IgD-negative memory B cell (primary cell): ENCODE measurements around the gene TMEM213. TPM values are rescaled to one million over a fixed set of nuclear protein-coding genes. Genes with fewer than 3 reads are reported as not detected.

ENCODE experiments used
- H3K27ac Mint-ChIP-seq, 3 donors: one replicate each; pipeline ENCODE4 v1.8.0; 2020 to 2022; ENCODE audit warnings: mild to moderate bottlenecking in 3 of 3, mixed read lengths in 3 of 3, moderate library complexity in 1 of 3
- H3K27me3 Mint-ChIP-seq: one replicate; pipeline ENCODE4 v1.8.0; 2021; ENCODE audit warnings: mixed read lengths
- H3K36me3 Mint-ChIP-seq: one replicate; pipeline ENCODE4 v1.8.0; 2020; ENCODE audit warnings: mild to moderate bottlenecking, mixed read lengths
- H3K4me1 Mint-ChIP-seq, 3 donors: one replicate each; pipeline ENCODE4 v1.8.0; 2020 to 2022; ENCODE audit warnings: mixed read lengths in 3 of 3, mild to moderate bottlenecking in 1 of 3
- H3K4me3 Mint-ChIP-seq, 4 donors: one replicate each; pipeline ENCODE4 v1.8.0; 2020 to 2022; ENCODE audit warnings: mild to moderate bottlenecking in 4 of 4, mixed read lengths in 4 of 4, moderate library complexity in 3 of 4
- H3K9me3 Mint-ChIP-seq, 3 donors: one replicate each; pipeline ENCODE4 v1.8.0; 2020 to 2021; ENCODE audit warnings: mixed read lengths in 3 of 3, mild to moderate bottlenecking in 1 of 3
- polyA plus RNA-seq: library from polyadenylated mRNA; unstranded; fragments of 300-500 nt; fragmentation: Illumina TruSeq; gene quantifications from one replicate; pipeline ENCODE4 v1.2.3, GENCODE V29; 2021

The TMEM213 gene, protein sequence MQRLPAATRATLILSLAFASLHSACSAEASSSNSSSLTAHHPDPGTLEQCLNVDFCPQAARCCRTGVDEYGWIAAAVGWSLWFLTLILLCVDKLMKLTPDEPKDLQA
- polyA plus RNA-seq = not detected

DNA sequence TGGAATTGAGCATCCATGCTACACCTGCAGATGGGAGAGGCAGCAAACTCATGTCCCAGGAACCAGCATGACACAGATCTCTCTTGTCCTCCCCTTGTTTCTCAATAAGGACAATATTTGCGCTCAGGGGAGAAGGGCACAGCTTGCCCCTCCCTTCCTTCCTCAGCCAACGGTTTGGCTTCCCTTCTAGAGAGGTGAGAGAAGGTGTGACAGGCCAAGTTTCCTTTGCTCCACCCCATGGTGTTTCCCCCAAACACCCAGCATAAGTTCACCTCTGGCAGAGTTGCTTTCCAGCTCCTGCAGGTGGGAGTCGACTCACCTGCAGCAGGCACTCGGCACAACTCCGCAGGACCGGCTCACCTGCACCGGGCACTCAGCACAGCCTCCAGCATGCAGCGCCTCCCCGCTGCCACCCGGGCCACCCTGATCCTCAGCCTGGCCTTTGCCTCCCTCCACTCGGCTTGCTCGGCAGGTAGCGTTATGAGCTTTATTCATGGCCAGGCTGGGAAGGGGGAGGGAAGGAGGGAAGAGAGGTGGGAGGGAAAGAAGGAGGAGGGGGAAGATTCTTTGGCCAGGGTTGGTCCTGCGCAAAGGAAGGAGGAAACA lies at the start of gene TMEM213, which contains the start of gene ATP6V0A4:
Gene TMEM213, plus strand, starts transcription at position 280 of the 606 bp plus-strand sequence. Its CDS starts 111 bp downstream, at position 391.
Gene ATP6V0A4, minus strand, starts transcription at position 482 of the 606 bp plus-strand sequence. CDS start 26,949 bp downstream, outside the sequence.
- H3K4me3 Mint-ChIP-seq = peak within 1 kb of the TSS in 1 of 4 donors; percentile 30
- peaks cover 0 to 2% (median 0%) of the 10 kb centered on the region in 3 donors for H3K9me3 Mint-ChIP-seq
- H3K27ac Mint-ChIP-seq = no peak within 1 kb of the TSS
- peaks cover 5% of the 10 kb centered on the region for H3K27me3 Mint-ChIP-seq
- peaks cover 0 to 2% (median 0%) of the 10 kb centered on the region in 3 donors for H3K4me1 Mint-ChIP-seq
- no peaks in the 10 kb centered on the region for H3K36me3 Mint-ChIP-seq

DNA sequence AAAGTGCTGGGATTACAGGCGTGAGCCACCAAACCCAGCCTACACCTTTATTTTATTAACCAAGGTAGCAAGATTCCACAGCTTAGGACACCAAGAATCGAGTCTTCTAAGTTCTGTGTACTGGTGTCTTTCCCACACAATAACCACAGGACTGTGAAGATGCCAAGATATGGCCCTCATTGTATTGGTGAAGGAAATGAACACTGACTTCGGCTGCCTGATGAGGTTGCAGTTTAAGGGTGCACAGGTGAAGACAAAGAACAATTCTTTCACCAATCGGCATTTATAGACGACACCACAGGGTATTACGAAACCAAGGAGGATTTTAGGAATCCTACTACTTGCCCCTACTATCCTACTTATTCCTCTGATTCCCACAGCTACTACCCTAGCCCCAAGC lies 49.1 kb upstream of the TMEM213 start:
- H3K36me3 Mint-ChIP-seq = no peaks in the 10 kb centered on the region

DNA sequence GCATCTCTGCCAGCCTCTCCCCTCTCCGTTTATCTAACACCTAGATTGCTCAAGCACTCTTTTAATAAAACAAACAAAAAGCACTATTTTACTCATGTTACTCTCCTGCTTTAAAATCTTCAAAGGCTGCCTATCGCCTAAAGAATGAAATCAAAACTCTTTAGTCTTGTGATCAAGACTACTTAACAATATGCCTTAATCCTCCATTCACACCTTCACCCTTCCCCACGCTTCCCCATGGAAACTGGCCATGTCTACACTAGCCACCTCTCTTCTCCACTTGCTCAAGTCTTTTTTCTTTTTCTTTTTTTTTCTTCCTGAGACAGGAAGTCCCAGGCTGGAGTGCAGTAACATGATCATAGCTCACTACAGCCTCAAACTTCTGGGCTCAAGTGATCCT lies 47.8 kb upstream of the TMEM213 start:
- peaks cover 0 to 4% (median 3%) of the 10 kb centered on the region in 3 donors for H3K4me1 Mint-ChIP-seq
- no peak overlapping the region for H3K27ac Mint-ChIP-seq
- no peak overlapping the region for H3K4me3 Mint-ChIP-seq
- peaks cover 11% of the 10 kb centered on the region for H3K27me3 Mint-ChIP-seq
- H3K9me3 Mint-ChIP-seq = no peaks in the 10 kb centered on the region
- no peaks in the 10 kb centered on the region for H3K36me3 Mint-ChIP-seq

More for the DNA sequence above, 49.1 kb upstream of the TMEM213 start:
- H3K4me1 Mint-ChIP-seq = peaks cover 0 to 4% (median 3%) of the 10 kb centered on the region in 3 donors
- H3K27ac Mint-ChIP-seq = peak overlapping the region in 1 of 3 donors; percentile 36
- H3K4me3 Mint-ChIP-seq = no peak overlapping the region
- H3K27me3 Mint-ChIP-seq = peaks cover 11% of the 10 kb centered on the region
- H3K9me3 Mint-ChIP-seq = no peaks in the 10 kb centered on the region

DNA sequence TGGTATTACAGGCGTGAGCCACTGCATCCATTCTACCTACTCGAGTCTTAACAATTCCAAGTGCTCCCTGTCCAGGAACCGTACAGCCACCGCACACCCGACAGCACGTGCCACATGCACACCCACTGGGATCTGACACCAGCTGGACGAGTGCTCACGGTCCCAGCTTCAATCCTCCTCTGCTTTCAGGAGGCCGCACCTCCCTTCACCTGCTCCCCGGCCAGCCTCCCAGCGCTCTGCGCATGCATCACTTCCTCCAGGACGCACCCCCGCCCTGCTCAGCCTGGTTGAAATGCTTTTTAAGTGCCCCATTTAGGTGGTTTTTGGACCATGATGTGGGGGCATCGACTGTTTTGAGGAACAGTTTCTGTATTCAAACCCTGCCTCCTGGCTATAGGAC lies 47.3 kb upstream of the TMEM213 start:
- Mint-ChIP-seq H3K36me3 (no peaks in the 10 kb centered on the region), H3K4me1 (peaks cover 0 to 4% (median 3%) of the 10 kb centered on the region in 3 donors), H3K9me3 (no peaks in the 10 kb centered on the region), H3K4me3 (no peak overlapping the region), H3K27ac (no peak overlapping the region), H3K27me3 (peaks cover 11% of the 10 kb centered on the region)

DNA sequence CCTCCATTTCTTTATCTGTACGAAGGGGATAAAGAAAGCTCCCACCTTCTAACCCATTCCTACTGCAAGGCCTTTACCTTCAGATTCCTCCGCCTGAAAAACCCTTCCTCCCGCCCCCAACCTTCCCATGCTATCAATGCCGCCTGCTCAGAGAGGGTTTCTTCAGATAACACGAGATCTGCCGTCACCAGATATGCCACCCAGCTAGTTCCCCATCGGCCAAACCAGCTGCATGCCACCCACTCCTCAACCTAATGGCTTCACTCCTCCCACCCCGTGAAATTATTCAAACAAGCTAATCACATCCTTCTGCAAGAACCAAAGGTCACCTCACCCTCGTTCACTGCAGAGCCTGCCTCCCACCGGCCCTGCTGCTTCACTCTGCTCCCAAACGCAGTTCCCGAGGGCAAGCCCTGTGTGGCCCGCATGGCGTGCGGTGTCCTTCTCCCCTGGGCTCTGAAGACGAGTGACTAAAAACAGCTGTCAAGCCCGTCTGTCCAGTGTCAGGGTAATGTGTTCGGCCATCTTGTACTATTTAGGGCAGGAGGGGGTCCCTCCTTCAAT lies 46.8 kb upstream of the TMEM213 start:
- H3K27me3 Mint-ChIP-seq = peaks cover 11% of the 10 kb centered on the region
- H3K36me3 Mint-ChIP-seq = no peaks in the 10 kb centered on the region
- H3K27ac Mint-ChIP-seq = peak overlapping the region in 1 of 3 donors; percentile 54
- no peak overlapping the region for H3K4me3 Mint-ChIP-seq
- peaks cover 0 to 4% (median 3%) of the 10 kb centered on the region in 3 donors for H3K4me1 Mint-ChIP-seq
- no peaks in the 10 kb centered on the region for H3K9me3 Mint-ChIP-seq

DNA sequence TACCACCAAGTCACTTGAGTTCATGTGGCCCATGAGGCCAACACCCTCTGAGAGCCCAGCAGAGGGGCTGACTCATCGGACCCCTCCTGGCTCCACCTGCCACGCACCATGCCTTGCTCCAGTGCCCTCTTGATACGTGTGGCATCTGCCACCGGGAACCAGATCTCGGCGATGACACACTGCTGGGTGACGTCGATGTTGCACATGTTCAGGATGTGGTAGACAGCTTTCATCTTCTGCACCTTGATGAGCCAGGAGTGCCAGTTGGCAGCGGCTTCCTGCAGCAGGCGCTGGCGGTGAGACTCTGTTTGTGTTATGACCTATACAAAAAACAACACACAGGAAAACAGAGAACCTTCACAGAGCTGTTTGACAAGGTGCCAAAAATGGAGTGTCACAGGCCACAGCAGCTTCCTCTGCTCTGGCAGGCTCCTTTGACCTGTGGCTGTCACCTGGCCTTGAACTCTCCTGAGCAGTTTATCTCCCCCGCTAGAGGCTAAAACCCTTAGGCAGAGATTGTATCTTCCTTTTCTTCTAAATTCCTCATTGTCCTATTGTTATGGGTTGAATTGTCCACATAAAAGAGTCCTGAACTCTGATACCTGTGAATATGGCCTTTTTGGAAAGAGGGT lies 45.2 kb upstream of the TMEM213 start:
- Mint-ChIP-seq H3K36me3 (no peaks in the 10 kb centered on the region), H3K4me1 (peaks cover 0 to 4% (median 3%) of the 10 kb centered on the region in 3 donors), H3K4me3 (no peak overlapping the region), H3K27ac (peak overlapping the region in 1 of 3 donors; percentile 46), H3K9me3 (no peaks in the 10 kb centered on the region), H3K27me3 (peaks cover 13% of the 10 kb centered on the region)

DNA sequence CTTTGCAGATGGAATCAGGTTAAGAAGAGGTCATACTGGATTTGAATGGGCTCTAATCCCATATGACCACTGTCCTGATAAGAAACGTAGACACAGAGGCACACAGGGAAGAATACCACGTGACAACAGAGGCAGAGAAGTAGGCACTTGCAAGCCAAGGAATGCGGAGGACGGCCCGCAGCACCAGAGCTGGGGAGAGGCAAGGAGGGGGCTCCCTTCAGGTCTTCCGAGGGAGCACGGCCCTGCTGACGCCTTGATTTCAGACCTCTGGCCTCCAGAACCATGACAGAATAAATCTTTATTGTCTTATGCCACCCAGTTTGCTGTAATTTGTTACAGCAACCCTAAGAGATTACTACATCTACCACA lies 44.7 kb upstream of the TMEM213 start:
- H3K36me3 Mint-ChIP-seq = no peaks in the 10 kb centered on the region
- H3K4me3 Mint-ChIP-seq = no peak overlapping the region
- H3K4me1 Mint-ChIP-seq = peaks cover 0 to 4% (median 3%) of the 10 kb centered on the region in 3 donors

DNA sequence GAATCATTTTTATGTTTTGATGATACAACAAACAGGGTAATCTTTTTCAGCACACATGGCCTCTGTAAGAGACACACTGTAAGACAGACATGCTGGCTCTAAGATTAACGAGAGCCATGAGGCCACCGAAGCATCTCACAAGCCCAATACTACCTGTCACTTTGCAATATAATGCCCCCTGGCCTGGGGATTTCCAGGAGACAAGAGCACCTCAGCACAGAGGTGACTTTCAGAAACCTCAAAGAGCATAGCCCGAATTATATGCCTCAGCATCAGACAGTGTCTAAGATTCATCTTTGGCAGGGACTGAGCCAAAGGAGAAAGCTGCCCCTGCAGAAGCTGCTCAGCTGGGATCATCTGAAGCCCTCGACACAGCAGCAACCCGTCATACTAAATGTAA lies 44.2 kb upstream of the TMEM213 start:
- Mint-ChIP-seq H3K27ac (no peak overlapping the region), H3K27me3 (peaks cover 13% of the 10 kb centered on the region), H3K4me3 (peak overlapping the region in 1 of 4 donors; percentile 3), H3K36me3 (no peaks in the 10 kb centered on the region), H3K4me1 (peaks cover 0 to 4% (median 3%) of the 10 kb centered on the region in 3 donors), H3K9me3 (no peaks in the 10 kb centered on the region)

More for the DNA sequence above, 44.7 kb upstream of the TMEM213 start:
- Mint-ChIP-seq H3K27ac (no peak overlapping the region), H3K27me3 (peaks cover 13% of the 10 kb centered on the region), H3K9me3 (no peaks in the 10 kb centered on the region)

DNA sequence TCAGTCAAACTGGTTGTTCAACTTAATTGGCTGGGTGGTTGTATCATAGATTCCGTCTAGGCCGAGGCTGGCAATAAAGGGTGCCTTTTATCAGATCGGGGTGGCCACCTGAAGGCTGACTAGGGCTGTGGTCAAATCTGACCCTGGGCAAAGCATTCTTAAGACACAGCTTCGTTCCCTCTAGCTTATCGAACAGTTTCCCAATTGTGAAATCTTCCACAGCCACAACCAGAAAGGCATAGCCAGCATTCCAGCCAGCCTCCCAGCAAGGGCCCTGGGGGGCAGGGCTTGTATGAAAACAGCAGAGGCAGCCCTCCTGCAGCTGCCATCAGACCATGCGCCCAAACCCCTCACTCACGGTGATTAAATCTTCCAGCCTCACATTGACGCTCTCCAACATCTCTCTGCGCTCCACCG lies 42.5 kb upstream of the TMEM213 start:
- peaks cover 12% of the 10 kb centered on the region for H3K27me3 Mint-ChIP-seq
- no peaks in the 10 kb centered on the region for H3K36me3 Mint-ChIP-seq
- H3K9me3 Mint-ChIP-seq = no peaks in the 10 kb centered on the region
- H3K4me3 Mint-ChIP-seq = no peak overlapping the region
- no peak overlapping the region for H3K27ac Mint-ChIP-seq
- H3K4me1 Mint-ChIP-seq = peaks cover 0 to 4% (median 0%) of the 10 kb centered on the region in 3 donors

DNA sequence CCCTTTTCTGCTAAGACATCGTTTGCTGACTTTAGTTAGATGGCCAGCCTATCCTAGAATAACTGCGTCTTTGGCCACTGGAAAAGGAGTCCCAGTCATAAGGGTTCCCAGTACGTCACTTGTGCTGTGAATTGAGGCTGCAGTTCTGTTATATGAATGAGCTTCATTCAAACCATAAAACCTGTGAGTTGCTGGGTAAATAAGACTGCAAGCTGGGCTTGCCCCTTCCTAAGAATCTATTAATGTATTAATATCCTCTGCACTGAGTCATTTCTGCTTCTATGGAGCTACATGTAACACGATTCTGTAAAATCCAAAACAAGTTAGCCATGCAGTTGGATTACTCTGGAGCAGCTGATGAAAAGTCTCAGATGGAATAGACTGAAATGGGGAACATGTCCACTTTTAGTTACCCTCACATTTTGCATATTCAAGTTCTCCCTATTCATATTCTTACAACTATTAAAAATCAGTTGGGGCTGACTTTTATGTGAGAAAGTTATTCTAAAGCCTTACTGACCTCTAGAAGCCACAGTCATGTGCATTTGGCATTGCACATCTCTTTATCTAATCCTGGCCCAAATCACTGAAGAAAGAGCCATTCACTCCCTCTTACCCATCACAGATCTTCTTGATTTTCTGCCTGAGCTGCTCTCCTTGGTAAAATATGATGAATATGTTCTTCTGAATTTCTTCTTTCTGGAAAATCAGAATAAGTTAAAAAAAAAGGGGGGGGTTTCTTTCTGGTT lies 41.8 kb upstream of the TMEM213 start:
- Mint-ChIP-seq H3K27ac (no peak overlapping the region), H3K36me3 (no peaks in the 10 kb centered on the region), H3K4me1 (peaks cover 0 to 4% (median 0%) of the 10 kb centered on the region in 3 donors), H3K4me3 (no peak overlapping the region), H3K9me3 (no peaks in the 10 kb centered on the region), H3K27me3 (peaks cover 6% of the 10 kb centered on the region)

DNA sequence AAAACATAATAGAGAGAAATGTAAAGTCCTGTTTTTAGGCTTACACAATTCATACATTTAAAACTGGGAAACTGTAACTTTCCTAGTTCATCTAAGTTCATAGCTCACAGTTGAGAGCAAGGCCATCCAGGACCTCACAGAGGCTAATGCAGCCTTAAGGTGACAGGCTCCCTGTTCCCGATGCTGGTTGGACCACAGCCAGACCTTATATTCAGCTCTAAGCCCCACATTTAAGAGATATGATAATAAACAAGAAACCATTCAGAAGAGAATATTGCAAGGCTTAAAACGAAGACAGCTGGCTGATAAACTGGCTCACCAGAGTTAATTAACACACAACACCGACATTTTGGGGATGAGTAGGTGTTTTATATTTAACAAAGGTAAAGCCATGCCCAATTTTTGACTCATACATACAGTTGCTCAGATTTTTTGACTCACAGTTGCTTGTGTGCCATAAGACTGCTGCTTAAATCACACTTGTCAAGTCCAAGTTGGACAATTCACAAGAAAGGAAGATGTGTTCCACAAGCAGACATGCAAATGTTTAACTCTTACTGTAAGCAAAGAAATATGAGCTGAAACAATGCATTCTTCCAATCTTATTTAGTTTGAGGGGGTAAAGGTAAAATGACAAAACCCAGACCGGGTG lies 41.1 kb upstream of the TMEM213 start:
- Mint-ChIP-seq H3K36me3 (no peaks in the 10 kb centered on the region), H3K4me1 (peaks cover 0 to 4% (median 0%) of the 10 kb centered on the region in 3 donors), H3K4me3 (no peak overlapping the region), H3K27me3 (peaks cover 4% of the 10 kb centered on the region), H3K9me3 (no peaks in the 10 kb centered on the region), H3K27ac (no peak overlapping the region)

DNA sequence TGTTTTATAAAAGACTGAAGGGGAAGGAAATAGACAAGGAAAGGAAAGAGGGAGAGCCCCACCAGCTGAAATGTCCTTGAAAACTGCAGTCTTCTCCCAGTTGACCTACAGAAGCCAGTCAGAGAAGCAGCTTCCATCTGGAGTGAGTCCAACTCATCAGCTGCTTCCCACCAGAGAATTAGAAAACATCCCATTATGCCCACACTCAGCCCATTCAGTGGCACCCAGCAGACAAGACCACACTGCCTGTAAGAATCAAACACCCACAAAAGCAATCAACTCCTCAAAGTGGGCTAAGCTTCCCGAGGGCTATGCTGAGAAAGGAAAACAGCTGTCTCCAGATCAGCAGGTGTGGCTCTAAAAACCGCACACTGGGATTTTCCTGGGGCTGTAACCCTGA lies 29.6 kb upstream of the TMEM213 start:
- H3K27ac Mint-ChIP-seq = no peak overlapping the region

DNA sequence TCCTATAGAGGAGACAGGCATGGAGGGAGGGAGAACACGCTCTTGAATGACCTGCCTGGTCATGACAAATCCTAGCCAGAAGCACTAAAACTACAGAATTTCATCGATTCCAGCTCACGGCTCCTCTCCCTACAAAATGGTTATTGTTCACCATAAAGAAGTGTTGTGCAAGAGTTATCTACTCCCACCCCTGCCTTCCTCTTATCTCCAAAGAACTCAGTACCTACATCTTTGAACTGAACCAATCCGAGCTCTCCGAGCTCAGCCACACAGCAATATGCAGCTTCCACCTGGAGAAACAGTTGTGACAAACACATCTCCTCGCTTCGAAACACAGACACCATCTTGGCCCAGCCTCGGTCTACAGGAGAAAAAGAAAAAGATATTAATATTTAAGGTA lies 26.9 kb upstream of the TMEM213 start:
- Mint-ChIP-seq H3K27me3 (peaks cover 1% of the 10 kb centered on the region), H3K9me3 (peaks cover 0 to 2% (median 0%) of the 10 kb centered on the region in 3 donors), H3K36me3 (no peaks in the 10 kb centered on the region), H3K4me3 (no peak overlapping the region), H3K27ac (no peak overlapping the region), H3K4me1 (peaks cover 0 to 2% (median 0%) of the 10 kb centered on the region in 3 donors)

More for the DNA sequence above, 29.6 kb upstream of the TMEM213 start:
- peaks cover 0 to 2% (median 0%) of the 10 kb centered on the region in 3 donors for H3K4me1 Mint-ChIP-seq
- peaks cover 0 to 2% (median 0%) of the 10 kb centered on the region in 3 donors for H3K9me3 Mint-ChIP-seq
- no peak overlapping the region for H3K4me3 Mint-ChIP-seq
- no peaks in the 10 kb centered on the region for H3K36me3 Mint-ChIP-seq
- peaks cover 1% of the 10 kb centered on the region for H3K27me3 Mint-ChIP-seq

DNA sequence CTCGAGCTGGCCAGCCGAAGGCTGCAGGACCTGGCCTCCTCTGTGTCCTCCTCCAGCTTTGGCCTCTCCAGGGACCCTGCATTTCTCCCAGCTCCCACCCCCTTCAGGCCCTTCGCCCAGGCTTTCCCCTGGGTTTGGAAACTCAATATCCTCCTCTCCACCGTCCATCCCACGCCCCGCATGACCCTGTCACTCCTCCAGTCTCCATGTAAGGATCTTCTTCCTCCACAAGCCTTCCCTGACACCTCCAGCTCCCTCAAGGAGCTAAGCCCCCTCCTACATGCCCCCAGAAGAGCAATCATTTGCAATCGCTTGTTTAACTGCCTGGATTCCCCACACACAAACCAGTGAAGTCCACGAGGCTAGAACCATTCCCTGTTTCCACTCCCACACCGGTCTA lies 24.6 kb upstream of the TMEM213 start:
- H3K4me3 Mint-ChIP-seq = no peak overlapping the region
- H3K27ac Mint-ChIP-seq = no peak overlapping the region
- H3K9me3 Mint-ChIP-seq = peaks cover 0 to 2% (median 0%) of the 10 kb centered on the region in 3 donors
- H3K27me3 Mint-ChIP-seq = peaks cover 3% of the 10 kb centered on the region
- peaks cover 0 to 2% (median 0%) of the 10 kb centered on the region in 3 donors for H3K4me1 Mint-ChIP-seq
- no peaks in the 10 kb centered on the region for H3K36me3 Mint-ChIP-seq
